Left hindlimb (tissue), 1 donor: Measurements from ENCODE around the gene EDRF1.
"Not testable (repeated sequence)": the region's sequence is repeated elsewhere in the genome, so short reads cannot be mapped to it uniquely, and the experiment has no call there.

Experiments used
- DNase-seq: peaks from one replicate; pipeline ENCODE4 v3.0.0-alpha.2; 2018

EDRF1 gene

GRCh38 chr10:125709553-125710474 lies 9.7 kb upstream of the EDRF1 start:
- no peak for DNase-seq

GRCh38 chr10:125711110-125711750 lies 8.3 kb upstream of the EDRF1 start:
- DNase-seq, result no peak

GRCh38 chr10:125714728-125715127 lies 4.8 kb upstream of the EDRF1 start:
- DNase-seq, result not testable (repeated sequence)

GRCh38 chr10:125720002-125720382 lies 483 bp downstream of the EDRF1 start:
- DNase-seq, result no peak

- no peak for DNase-seq
Observed at GRCh38 chr10:125721035-125721434, 1.5 kb downstream of the EDRF1 start.

- DNase-seq, result no peak
Observed at GRCh38 chr10:125722811-125723210, 3.3 kb downstream of the EDRF1 start.

- no peak for DNase-seq
Observed at GRCh38 chr10:125726914-125727313, 7.4 kb downstream of the EDRF1 start.

- DNase-seq, result no peak
Observed at GRCh38 chr10:125727436-125727835, 7.9 kb downstream of the EDRF1 start.

GRCh38 chr10:125734148-125734547 lies 14.6 kb downstream of the EDRF1 start:
- no peak for DNase-seq

GRCh38 chr10:125734823-125735222 lies 15.3 kb downstream of the EDRF1 start:
- no peak for DNase-seq

GRCh38 chr10:125738206-125738605 lies 18.7 kb downstream of the EDRF1 start:
- DNase-seq, result no peak

- DNase-seq, result no peak
Observed at GRCh38 chr10:125739994-125740679, 20.6 kb downstream of the EDRF1 start.

GRCh38 chr10:125742465-125742864 lies 23.0 kb downstream of the EDRF1 start:
- no peak for DNase-seq

GRCh38 chr10:125744909-125745308 lies 25.4 kb downstream of the EDRF1 start:
- DNase-seq, result no peak

GRCh38 chr10:125747417-125747816 lies 27.9 kb downstream of the EDRF1 start:
- DNase-seq, result no peak

GRCh38 chr10:125756196-125756595 lies 36.7 kb downstream of the EDRF1 start:
- DNase-seq, result no peak

GRCh38 chr10:125756853-125757487 lies 37.5 kb downstream of the EDRF1 start:
- no peak for DNase-seq

- DNase-seq, result no peak
Observed at GRCh38 chr10:125757742-125758141, 38.2 kb downstream of the EDRF1 start.

GRCh38 chr10:125761961-125762360 lies 42.5 kb downstream of the EDRF1 start:
- DNase-seq, result no peak

GRCh38 chr10:125762692-125763648 lies 43.5 kb downstream of the EDRF1 start:
- DNase-seq, result no peak

GRCh38 chr10:125765835-125766234 lies 46.3 kb downstream of the EDRF1 start:
- no peak for DNase-seq

GRCh38 chr10:125766511-125766910 lies 47.0 kb downstream of the EDRF1 start:
- DNase-seq, result no peak
